Suprapubic skin (tissue), 4 donors: ENCODE results near the gene FAM78B.

Experiments used
- POLR2A ChIP-seq, 2 donors: fragments of 450-650 bp; IDR thresholded peaks; one replicate each; pipeline ENCODE4 v1.6.1; 2017; ENCODE audit warnings: antibody characterized with exemption in 2 of 2, mild to moderate bottlenecking in 2 of 2, moderate library complexity in 2 of 2
- POLR2AphosphoS5 ChIP-seq, 3 donors: sonication (generic); formaldehyde crosslinking; IDR thresholded peaks; one replicate each; pipeline ENCODE4 v1.6.1; 2017; ENCODE audit warnings: antibody characterized with exemption in 3 of 3
- TF ChIP-seq, protein P1 (sequence below), 2 donors: fragments of 200-600 bp in 1 of 2; fragments of 450-650 bp in 1 of 2; sonication (generic) in 1 of 2; IDR thresholded peaks; one replicate each; pipeline ENCODE4 v1.5.1; 2016 to 2019; ENCODE audit warnings: antibody characterized with exemption in 2 of 2, mild to moderate bottlenecking in 1 of 2, moderate library complexity in 1 of 2

DNA sequence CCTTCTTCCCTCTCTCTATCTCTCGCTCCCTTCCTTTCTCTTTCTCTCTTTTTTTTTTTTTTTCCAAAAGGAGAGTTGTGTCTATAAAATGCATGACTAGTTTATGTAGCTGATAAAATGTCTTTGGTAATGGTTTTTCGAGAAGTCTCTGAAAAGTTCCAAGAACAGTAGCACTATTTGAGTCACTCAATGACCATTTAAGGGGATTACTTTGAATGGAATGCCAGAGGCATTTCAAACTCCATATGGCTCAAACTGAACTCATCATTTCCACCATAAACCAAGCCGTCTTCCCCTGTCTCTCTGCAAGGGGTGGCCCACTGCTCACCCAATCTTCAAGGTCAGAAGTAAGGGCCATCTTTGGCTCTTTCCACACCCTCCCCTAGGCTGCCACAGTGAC, 93.3 kb downstream of the FAM78B start:
- TF ChIP-seq POLR2AphosphoS5 (IDR thresholded peaks at IDR 0.05) = no peak
- TF ChIP-seq, protein P1, sequence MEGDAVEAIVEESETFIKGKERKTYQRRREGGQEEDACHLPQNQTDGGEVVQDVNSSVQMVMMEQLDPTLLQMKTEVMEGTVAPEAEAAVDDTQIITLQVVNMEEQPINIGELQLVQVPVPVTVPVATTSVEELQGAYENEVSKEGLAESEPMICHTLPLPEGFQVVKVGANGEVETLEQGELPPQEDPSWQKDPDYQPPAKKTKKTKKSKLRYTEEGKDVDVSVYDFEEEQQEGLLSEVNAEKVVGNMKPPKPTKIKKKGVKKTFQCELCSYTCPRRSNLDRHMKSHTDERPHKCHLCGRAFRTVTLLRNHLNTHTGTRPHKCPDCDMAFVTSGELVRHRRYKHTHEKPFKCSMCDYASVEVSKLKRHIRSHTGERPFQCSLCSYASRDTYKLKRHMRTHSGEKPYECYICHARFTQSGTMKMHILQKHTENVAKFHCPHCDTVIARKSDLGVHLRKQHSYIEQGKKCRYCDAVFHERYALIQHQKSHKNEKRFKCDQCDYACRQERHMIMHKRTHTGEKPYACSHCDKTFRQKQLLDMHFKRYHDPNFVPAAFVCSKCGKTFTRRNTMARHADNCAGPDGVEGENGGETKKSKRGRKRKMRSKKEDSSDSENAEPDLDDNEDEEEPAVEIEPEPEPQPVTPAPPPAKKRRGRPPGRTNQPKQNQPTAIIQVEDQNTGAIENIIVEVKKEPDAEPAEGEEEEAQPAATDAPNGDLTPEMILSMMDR (IDR thresholded peaks at IDR 0.05) = no peak
- no peak for TF ChIP-seq POLR2A (IDR thresholded peaks at IDR 0.05)
